Neural progenitor cell (in vitro differentiated cells): ENCODE measurements around the gene RAET1L.

ENCODE experiments used
- EZH2 ChIP-seq: fragments of 200-600 bp; sonication (generic); IDR thresholded peaks from 2 replicates; pipeline ENCODE4 v1.6.1; 2017; ENCODE audit warnings: antibody characterized with exemption, mild to moderate bottlenecking, moderate library complexity
- TF ChIP-seq, protein P1 (sequence below): fragments of 200-600 bp; sonication (generic); IDR thresholded peaks from 2 replicates; pipeline ENCODE4 v1.5.1; 2017; ENCODE audit warnings: antibody characterized with exemption, mild to moderate bottlenecking

DNA sequence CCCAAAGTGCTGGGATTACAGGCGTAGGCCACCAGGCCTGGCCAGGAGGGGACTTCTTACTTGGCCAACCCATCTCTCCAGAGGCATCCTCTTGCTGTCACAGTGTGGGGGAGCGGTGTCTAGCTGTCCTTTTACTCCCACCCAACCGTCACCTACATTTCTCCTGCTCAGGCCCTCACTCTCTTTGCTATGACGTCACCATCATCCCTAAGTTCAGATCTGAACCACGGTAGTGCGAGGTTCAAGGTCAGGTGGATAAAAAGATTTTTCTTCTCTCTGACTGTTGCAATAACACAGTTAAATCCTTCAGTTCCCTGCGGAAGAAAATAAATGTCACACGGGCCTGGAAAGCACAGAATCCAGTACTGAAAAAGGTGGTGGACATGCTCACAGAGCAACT lies 7.3 kb upstream of the RAET1L start:
- TF ChIP-seq, protein P1, sequence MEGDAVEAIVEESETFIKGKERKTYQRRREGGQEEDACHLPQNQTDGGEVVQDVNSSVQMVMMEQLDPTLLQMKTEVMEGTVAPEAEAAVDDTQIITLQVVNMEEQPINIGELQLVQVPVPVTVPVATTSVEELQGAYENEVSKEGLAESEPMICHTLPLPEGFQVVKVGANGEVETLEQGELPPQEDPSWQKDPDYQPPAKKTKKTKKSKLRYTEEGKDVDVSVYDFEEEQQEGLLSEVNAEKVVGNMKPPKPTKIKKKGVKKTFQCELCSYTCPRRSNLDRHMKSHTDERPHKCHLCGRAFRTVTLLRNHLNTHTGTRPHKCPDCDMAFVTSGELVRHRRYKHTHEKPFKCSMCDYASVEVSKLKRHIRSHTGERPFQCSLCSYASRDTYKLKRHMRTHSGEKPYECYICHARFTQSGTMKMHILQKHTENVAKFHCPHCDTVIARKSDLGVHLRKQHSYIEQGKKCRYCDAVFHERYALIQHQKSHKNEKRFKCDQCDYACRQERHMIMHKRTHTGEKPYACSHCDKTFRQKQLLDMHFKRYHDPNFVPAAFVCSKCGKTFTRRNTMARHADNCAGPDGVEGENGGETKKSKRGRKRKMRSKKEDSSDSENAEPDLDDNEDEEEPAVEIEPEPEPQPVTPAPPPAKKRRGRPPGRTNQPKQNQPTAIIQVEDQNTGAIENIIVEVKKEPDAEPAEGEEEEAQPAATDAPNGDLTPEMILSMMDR, result no peak
- TF ChIP-seq EZH2, result no peak
